ENCODE results near the gene ST7.
"Not testable (repeated sequence)": the region's sequence is repeated elsewhere in the genome, so short reads cannot be mapped to it uniquely, and the experiment has no call there.

ST7 gene

GRCh38 chr7:116968631-116969030, 15.3 kb downstream of the ST7 start:
- no peak for TF ChIP-seq CTCF (IDR thresholded peaks at IDR 0.05; ENCODE audit: insufficient read depth, low read depth, low read length, missing control alignments)
- DNase-seq (ENCODE audit: low read depth) = no peak
- H3K4me3 ChIP-seq (ENCODE audit: low read length) = no peak overlapping the region

- TF ChIP-seq CTCF (IDR thresholded peaks at IDR 0.05; ENCODE audit: insufficient read depth, low read depth, low read length, missing control alignments) = no peak
- H3K4me3 ChIP-seq (ENCODE audit: low read length) = no peak overlapping the region
- no peak for DNase-seq (ENCODE audit: low read depth)
Measured at GRCh38 chr7:116969371-116969902, 16.1 kb downstream of the ST7 start.

GRCh38 chr7:116970238-116970910, 17.1 kb downstream of the ST7 start:
- no peak for TF ChIP-seq CTCF (IDR thresholded peaks at IDR 0.05; ENCODE audit: insufficient read depth, low read depth, low read length, missing control alignments)
- DNase-seq (ENCODE audit: low read depth) = no peak
- no peak overlapping the region for H3K4me3 ChIP-seq (ENCODE audit: low read length)

GRCh38 chr7:116971153-116971552, 17.9 kb downstream of the ST7 start:
- DNase-seq (ENCODE audit: low read depth); H3K4me3 ChIP-seq (ENCODE audit: low read length): not testable (repeated sequence)

GRCh38 chr7:116971869-116972268, 18.6 kb downstream of the ST7 start:
- TF ChIP-seq CTCF (IDR thresholded peaks at IDR 0.05; ENCODE audit: insufficient read depth, low read depth, low read length, missing control alignments) = no peak
- H3K4me3 ChIP-seq (ENCODE audit: low read length) = no peak overlapping the region
- DNase-seq (ENCODE audit: low read depth) = no peak

GRCh38 chr7:116975024-116975423, 21.7 kb downstream of the ST7 start:
- DNase-seq (ENCODE audit: low read depth); H3K4me3 ChIP-seq (ENCODE audit: low read length): not testable (repeated sequence)

- DNase-seq (ENCODE audit: low read depth) = no peak
- no peak for TF ChIP-seq CTCF (IDR thresholded peaks at IDR 0.05; ENCODE audit: insufficient read depth, low read depth, low read length, missing control alignments)
- H3K4me3 ChIP-seq (ENCODE audit: low read length) = no peak overlapping the region
Measured at GRCh38 chr7:116977172-116977571, 23.9 kb downstream of the ST7 start.

- DNase-seq (ENCODE audit: low read depth) = no peak
- H3K4me3 ChIP-seq (ENCODE audit: low read length) = no peak overlapping the region
- TF ChIP-seq CTCF (IDR thresholded peaks at IDR 0.05; ENCODE audit: insufficient read depth, low read depth, low read length, missing control alignments) = no peak
Measured at GRCh38 chr7:116978006-116978405, 24.7 kb downstream of the ST7 start.

All from epithelial cell of esophagus (primary cell).